ENCODE data around the gene ACTA1.

- TF ChIP-seq CTCF (IDR thresholded peaks at IDR 0.05; ENCODE audit: borderline replicate concordance, extremely low read depth, low read length, poor library complexity, severe bottlenecking) = no peak
- no peak for TF ChIP-seq EZH2 (IDR thresholded peaks at IDR 0.05; ENCODE audit: borderline replicate concordance, low read depth, low read length, severe bottlenecking)
Measured at GRCh38 chr1:229431284-229432115, 2.4 kb downstream of the ACTA1 start.

Measured in DND-41 (cell line).